H1 (cell line): Measurements from ENCODE around the gene SLC8A3. TPM values are rescaled to one million over a fixed set of nuclear protein-coding genes. Genes with fewer than 3 reads are reported as not detected.

Experiments used
- CTCF ChIA-PET: fragments of 300-600 bp; sonication (Branson Sonifier 250); formaldehyde crosslinking; loops from one replicate; lab custom pipeline; 2021; ENCODE audit not compliant: partially characterized antibody; lab: Charles Lee
- POLR2A ChIA-PET: fragments of 300-600 bp; sonication (Branson Sonifier 250); formaldehyde crosslinking; loops from one replicate; lab custom pipeline; 2021; ENCODE audit warnings: inconsistent platforms; ENCODE audit not compliant: partially characterized antibody; lab: Charles Lee
- DNase-seq, 2 experiments: peaks; one replicate each; pipeline versions ENCODE4 v3.0.0 to v3.0.0-alpha.2; 2010 to 2022; ENCODE audit warnings: low spot score in 2 of 2, low read depth in 1 of 2, mixed read lengths in 1 of 2
- FAIRE-seq: peaks from 2 replicates; lab custom pipeline; 2011; peaks lifted over from hg19 to GRCh38; lab: Jason Lieb, UNC
- H2AFZ ChIP-seq: 2 replicates; pipeline ENCODE4 v1.8.1; 2012; ENCODE audit warnings: low read length, inconsistent platforms
- H2AK5ac ChIP-seq: 2 replicates; pipeline ENCODE4 v1.6.1; 2013; ENCODE audit warnings: low read depth, low read length
- H2BK120ac ChIP-seq: replicated peaks from 2 replicates; pipeline ENCODE3; 2013; ENCODE audit warnings: low read depth, low read length, inconsistent platforms
- H2BK12ac ChIP-seq: 2 replicates; pipeline ENCODE4 v1.6.1; 2013; ENCODE audit warnings: low read depth, low read length
- H2BK15ac ChIP-seq: 2 replicates; pipeline ENCODE4 v1.6.1; 2013; ENCODE audit warnings: low read length
- H2BK20ac ChIP-seq: 2 replicates; pipeline ENCODE4 v1.6.1; 2013; ENCODE audit warnings: low read length
- H2BK5ac ChIP-seq: 2 replicates; pipeline ENCODE4 v1.6.1; 2013; ENCODE audit warnings: low read depth, low read length
- H3K14ac ChIP-seq: 2 replicates; pipeline ENCODE4 v1.6.1; 2013; ENCODE audit warnings: inconsistent platforms; ENCODE audit not compliant: insufficient read length
- H3K18ac ChIP-seq: 2 replicates; pipeline ENCODE4 v1.6.1; 2013; ENCODE audit warnings: low read length; ENCODE audit errors: extremely low read depth
- H3K23ac ChIP-seq: 2 replicates; pipeline ENCODE4 v1.6.1; 2013; ENCODE audit warnings: inconsistent platforms; ENCODE audit not compliant: insufficient read length
- H3K23me2 ChIP-seq: 2 replicates; pipeline ENCODE4 v1.6.1; 2013; ENCODE audit warnings: low read depth, low read length
- H3K27ac ChIP-seq: 2 replicates; pipeline ENCODE4 v1.6.1; 2011; ENCODE audit warnings: low read depth, low read length, inconsistent platforms
- H3K27me3 ChIP-seq, 4 experiments: replicated peaks in 1 of 4; 1 replicate in 1 of 4; 2 replicates in 3 of 4; pipeline versions ENCODE4 v1.6.1 to v1.8.1; 2011 to 2013; ENCODE audit warnings: low read length in 3 of 4, mild to moderate bottlenecking in 3 of 4, inconsistent platforms in 2 of 4, mixed read lengths in 2 of 4, moderate library complexity in 1 of 4; ENCODE audit not compliant: control insufficient read depth in 3 of 4, insufficient read depth in 3 of 4; ENCODE audit errors: extremely low read depth in 1 of 4
- H3K36me3 ChIP-seq, 4 experiments: 2 replicates each; pipeline versions ENCODE4 v1.6.1 to v1.8.1; 2011 to 2013; ENCODE audit warnings: mild to moderate bottlenecking in 4 of 4, low read length in 3 of 4, moderate library complexity in 2 of 4, control low read depth in 1 of 4, inconsistent platforms in 1 of 4; ENCODE audit not compliant: insufficient read depth in 4 of 4, control insufficient read depth in 2 of 4
- H3K4ac ChIP-seq: replicated peaks from 2 replicates; pipeline ENCODE3; 2013; ENCODE audit warnings: low read length, low read depth, mixed read lengths, inconsistent platforms; ENCODE audit not compliant: insufficient read length
- H3K4me1 ChIP-seq, 4 experiments: replicated peaks in 1 of 4; 1 replicate in 1 of 4; 2 replicates in 3 of 4; pipeline versions ENCODE4 v1.6.1 to v1.8.1; 2011 to 2013; ENCODE audit warnings: low read length in 3 of 4, inconsistent platforms in 2 of 4, mixed read lengths in 1 of 4; ENCODE audit not compliant: insufficient read depth in 4 of 4, control insufficient read depth in 3 of 4
- H3K4me2 ChIP-seq, 2 experiments: 2 replicates each; pipeline versions ENCODE4 v1.6.1 to v1.8.1; 2011 to 2013; ENCODE audit warnings: low read depth in 2 of 2, low read length in 2 of 2, control low read depth in 1 of 2, inconsistent platforms in 1 of 2, mild to moderate bottlenecking in 1 of 2; ENCODE audit not compliant: insufficient read depth in 1 of 2
- H3K4me3 ChIP-seq, 4 experiments: fragments of 200-600, 300-600 bp in 1 of 4; sonication (generic), shearing (Covaris generic), sonication (Bioruptor Twin) in 1 of 4; 2 replicates each; pipeline versions ENCODE4 v1.5.1 to v1.8.1; 2011 to 2016; ENCODE audit warnings: low read length in 4 of 4, low read depth in 3 of 4, control low read depth in 2 of 4, inconsistent platforms in 2 of 4, mild to moderate bottlenecking in 2 of 4, mixed read lengths in 1 of 4, moderate library complexity in 1 of 4; ENCODE audit not compliant: insufficient read depth in 2 of 4; ENCODE audit errors: extremely low read depth in 1 of 4
- H3K56ac ChIP-seq: replicated peaks from 2 replicates; pipeline ENCODE3; 2013; ENCODE audit warnings: low read depth, mild to moderate bottlenecking, mixed read lengths, low read length, inconsistent platforms; ENCODE audit not compliant: insufficient read length
- H3K79me1 ChIP-seq: 2 replicates; pipeline ENCODE4 v1.6.1; 2013; ENCODE audit warnings: low read depth, low read length, control low read depth
- H3K79me2 ChIP-seq, 2 experiments: 2 replicates each; pipeline versions ENCODE4 v1.6.1 to v1.8.1; 2012 to 2013; ENCODE audit warnings: low read length in 2 of 2, mild to moderate bottlenecking in 2 of 2, inconsistent platforms in 1 of 2; ENCODE audit not compliant: insufficient read depth in 2 of 2, control insufficient read depth in 1 of 2
- H3K9ac ChIP-seq, 4 experiments: replicated peaks in 1 of 4; 1 replicate in 1 of 4; 2 replicates in 3 of 4; pipeline versions ENCODE4 v1.6.1 to v1.8.1; 2011 to 2013; ENCODE audit warnings: low read depth in 3 of 4, low read length in 3 of 4, control low read depth in 2 of 4, mild to moderate bottlenecking in 2 of 4, moderate library complexity in 2 of 4, inconsistent platforms in 1 of 4; ENCODE audit errors: extremely low read depth in 1 of 4
- H3K9me3 ChIP-seq, 2 experiments: 2 replicates each; pipeline versions ENCODE4 v1.6.1 to v1.8.1; 2012 to 2013; ENCODE audit warnings: mild to moderate bottlenecking in 2 of 2, moderate library complexity in 2 of 2, control low read depth in 1 of 2, inconsistent platforms in 1 of 2, low read depth in 1 of 2, low read length in 1 of 2, mixed read lengths in 1 of 2; ENCODE audit not compliant: insufficient read depth in 2 of 2
- H4K20me1 ChIP-seq, 2 experiments: replicated peaks in 1 of 2; 2 replicates each; pipeline versions ENCODE3 to v1.8.1; 2011 to 2013; ENCODE audit warnings: inconsistent platforms in 2 of 2, low read length in 2 of 2, mild to moderate bottlenecking in 1 of 2; ENCODE audit not compliant: insufficient read depth in 2 of 2, control insufficient read depth in 1 of 2
- H4K5ac ChIP-seq: 2 replicates; pipeline ENCODE4 v1.6.1; 2013; ENCODE audit warnings: low read length, low read depth, mixed read lengths, inconsistent platforms; ENCODE audit not compliant: insufficient read length
- H4K8ac ChIP-seq: 2 replicates; pipeline ENCODE4 v1.8.0; 2013; ENCODE audit warnings: mild to moderate bottlenecking, moderate library complexity, low read length, inconsistent platforms; ENCODE audit not compliant: insufficient read depth; ENCODE audit errors: extremely low read depth
- H4K91ac ChIP-seq: replicated peaks from 2 replicates; pipeline ENCODE3; 2013; ENCODE audit warnings: low read length, mixed read lengths, inconsistent platforms; ENCODE audit not compliant: insufficient read length
- ATF3 ChIP-seq: IDR thresholded peaks from 2 replicates; pipeline ENCODE4 v1.6.1; 2011; ENCODE audit warnings: low read depth, mild to moderate bottlenecking, low read length; ENCODE audit not compliant: insufficient read depth
- CTBP2 ChIP-seq: IDR thresholded peaks from 2 replicates; pipeline ENCODE4 v1.7.0; 2011; ENCODE audit warnings: borderline replicate concordance, mild to moderate bottlenecking, moderate library complexity, mixed read lengths, low read length; ENCODE audit not compliant: insufficient read depth, insufficient read length
- KDM1A ChIP-seq: fragments of 200-600, 300-600 bp; sonication (generic); IDR thresholded peaks from 2 replicates; pipeline ENCODE4 v1.7.1; 2016; ENCODE audit warnings: mild to moderate bottlenecking, low read length, borderline replicate concordance
- POU5F1 ChIP-seq: IDR thresholded peaks from 2 replicates; pipeline ENCODE4 v1.6.1; 2011; ENCODE audit warnings: low read depth, mild to moderate bottlenecking, low read length, moderate library complexity
- TEAD4 ChIP-seq: IDR thresholded peaks from 2 replicates; pipeline ENCODE4 v1.6.1; 2012; ENCODE audit warnings: low read depth, low read length, inconsistent platforms, mixed read lengths
- WGBS, 2 experiments: shearing (Covaris generic) in 1 of 2; methylation state at CpG; one replicate each; pipeline versions ENCODE4 v1.1.6 to v1.1.7; 2013 to 2015; ENCODE audit warnings: low lambda C conversion rate in 2 of 2, mixed read lengths in 2 of 2, inconsistent platforms in 1 of 2, low coverage in 1 of 2, missing lambda C conversion rate in 1 of 2; ENCODE audit not compliant: insufficient replicate concordance in 2 of 2, insufficient coverage in 1 of 2, insufficient read length in 1 of 2; ENCODE audit errors: extremely low coverage in 1 of 2, missing lambda C conversion rate in 1 of 2; 5-methylcytosine and 5-hydroxymethylcytosine counted together
- polyA plus RNA-seq, 7 experiments: library from polyadenylated mRNA; depleted of rRNA in 3 of 7; stranded (reverse) in 5 of 7; unstranded in 2 of 7; fragments of >200 nt in 5 of 7; fragments of 200-250 nt in 2 of 7; gene quantifications; 1 replicate in 5 of 7; 2 replicates in 1 of 7; 4 replicates in 1 of 7; pipeline versions ENCODE4 v1.2.1 to v1.2.3, GENCODE V29; 2011 to 2013; ENCODE audit warnings: missing spikeins in 2 of 7, mixed read lengths in 2 of 7
- total RNA-seq: library from RNA; stranded (reverse); fragmentation: NEBNext Ultra II Directional; extraction: Animal tissue kit (Norgen Biotek cat#: 25700); gene quantifications from 2 replicates; pipeline ENCODE4 v1.2.1, GENCODE V29; 2021

The SLC8A3 gene
- total and polyA plus RNA-seq, 2 of the 8 experiments (the other 6 are each of a cell fraction or from before 2014, with no cell fraction given): 0.38 to 1.1 TPM

GRCh38 chr14:70189456-70190077, 816 bp upstream of the SLC8A3 start:
- H3K4me3 ChIP-seq: peak overlapping the region; percentile 64 to 86 (median 76); a peak in 7 of 8 replicates
- H3K56ac ChIP-seq: no peak overlapping the region
- no peak overlapping the region for H4K8ac ChIP-seq
- H4K91ac ChIP-seq: no peak overlapping the region
- H3K27ac ChIP-seq: no peak overlapping the region
- peaks cover 19 to 43% (median 39%) of the 10 kb centered on the region in 4 experiments for H3K27me3 ChIP-seq
- FAIRE-seq: no peak
- H4K5ac ChIP-seq: no peak overlapping the region
- H2BK5ac ChIP-seq: no peak overlapping the region
- no peak overlapping the region for H2BK12ac ChIP-seq
- no peak overlapping the region for H2BK20ac ChIP-seq
- no peaks in the 10 kb centered on the region for H3K79me2 ChIP-seq
- peaks cover 2 to 22% (median 7%) of the 10 kb centered on the region in 4 experiments; a peak in 6 of 7 replicates for H3K4me1 ChIP-seq
- peaks cover 22% of the 10 kb centered on the region for H3K23me2 ChIP-seq
- no peak overlapping the region for H3K23ac ChIP-seq
- H2BK120ac ChIP-seq: no peak overlapping the region
- no peak overlapping the region for H2BK15ac ChIP-seq
- no peak overlapping the region for H3K14ac ChIP-seq
- no peaks in the 10 kb centered on the region for H3K79me1 ChIP-seq
- TF ChIP-seq KDM1A (no peak), POU5F1 (no peak), TEAD4 (no peak), ATF3 (no peak), CTBP2 (no peak)
- H3K18ac ChIP-seq: no peak overlapping the region
- H2AK5ac ChIP-seq: no peak overlapping the region
- no peaks in the 10 kb centered on the region for H4K20me1 ChIP-seq
- H3K9me3 ChIP-seq: no peaks in the 10 kb centered on the region
- H3K36me3 ChIP-seq: no peaks in the 10 kb centered on the region
- no peak overlapping the region for H2AFZ ChIP-seq
- ChIA-PET POLR2A (interaction anchor here (0.7 to 1.1 kb wide), 3 partner anchors 16 to 66 kb away, joined by 3 to 4 read pairs (median 3); no protein-coding TSS in a partner anchor), CTCF (interaction anchor here (0.7 to 2.2 kb wide), 8 partner anchors 21 to 150 kb away, joined by 3 to 8 read pairs (median 3); no protein-coding TSS in a partner anchor)
- no peak for DNase-seq
- H3K4ac ChIP-seq: no peak overlapping the region
- H3K9ac ChIP-seq: no peak overlapping the region
- H3K4me2 ChIP-seq: peak overlapping the region; percentile 93 to 100
- 48% methylated on average over 8 of the region's 9 CpGs; no CpG with 5 or more reads in 1 of the 2 experiments for WGBS, 2 experiments
